Spleen (tissue), 11 donors: Measurements from ENCODE around the gene VPS26A. TPM values are rescaled to one million over a fixed set of nuclear protein-coding genes. Genes with fewer than 3 reads are reported as not detected.
A peak's percentile ranks its signal among the peaks of the same experiment; 100 is the strongest.

Experiments
- DNase-seq: peaks from one replicate; pipeline ENCODE4 v3.0.0-alpha.2; 2020
- H3K27ac ChIP-seq, 8 donors: fragments of 200-600 bp; sonication (generic) in 7 of 8; 1 replicate in 4 of 8; 2 replicates in 4 of 8; pipeline versions ENCODE4 v1.5.0 to v1.8.0; 2016 to 2021; ENCODE audit warnings: inconsistent platforms in 4 of 8, mild to moderate bottlenecking in 4 of 8, moderate library complexity in 1 of 8
- H3K27me3 ChIP-seq, 7 donors: fragments of 200-600 bp; sonication (generic) in 6 of 7; replicated peaks in 1 of 7; 1 replicate in 4 of 7; 2 replicates in 3 of 7; pipeline versions ENCODE4 v1.5.0 to v1.8.0; 2016 to 2021; ENCODE audit warnings: inconsistent platforms in 3 of 7, mild to moderate bottlenecking in 1 of 7
- H3K36me3 ChIP-seq, 6 donors: fragments of 200-600 bp; sonication (generic) in 5 of 6; 1 replicate in 4 of 6; 2 replicates in 2 of 6; pipeline versions ENCODE4 v1.5.0 to v1.8.0; 2016 to 2021; ENCODE audit warnings: inconsistent platforms in 2 of 6
- H3K4me1 ChIP-seq, 6 donors: fragments of 200-600 bp; sonication (generic) in 5 of 6; 1 replicate in 3 of 6; 2 replicates in 3 of 6; pipeline versions ENCODE4 v1.5.0 to v1.8.0; 2016 to 2021; ENCODE audit warnings: inconsistent platforms in 3 of 6
- H3K4me3 ChIP-seq, 8 donors: fragments of 200-600 bp; sonication (generic) in 7 of 8; 1 replicate in 4 of 8; 2 replicates in 4 of 8; pipeline versions ENCODE4 v1.5.0 to v1.8.0; 2016 to 2021; ENCODE audit warnings: inconsistent platforms in 4 of 8, mild to moderate bottlenecking in 4 of 8, moderate library complexity in 2 of 8
- H3K9me3 ChIP-seq, 8 donors: fragments of 200-600 bp; sonication (generic) in 7 of 8; 1 replicate in 4 of 8; 2 replicates in 4 of 8; pipeline versions ENCODE4 v1.5.0 to v1.8.0; 2016 to 2021; ENCODE audit warnings: inconsistent platforms in 4 of 8
- CTCF ChIP-seq, 11 experiments: fragments of 200-600 bp in 7 of 11; fragments of 450-650 bp in 4 of 11; sonication (generic) in 4 of 11; IDR thresholded peaks in 8 of 11; conservative IDR thresholded peaks in 3 of 11; 1 replicate in 7 of 11; 2 replicates in 4 of 11; pipeline versions ENCODE4 v1.4.0 to v1.8.0; 2016 to 2021; ENCODE audit warnings: antibody characterized with exemption in 11 of 11, inconsistent platforms in 4 of 11, mild to moderate bottlenecking in 1 of 11
- POLR2A ChIP-seq, 3 donors: fragments of 450-650 bp; IDR thresholded peaks; one replicate each; pipeline ENCODE4 v1.5.1; 2017; ENCODE audit warnings: antibody characterized with exemption in 3 of 3, mild to moderate bottlenecking in 1 of 3
- POLR2AphosphoS5 ChIP-seq, 3 donors: sonication (generic); formaldehyde crosslinking; IDR thresholded peaks; one replicate each; pipeline ENCODE4 v1.5.1; 2017; ENCODE audit warnings: antibody characterized with exemption in 3 of 3
- WGBS, 5 donors: extraction: QIAGEN DNeasy Blood & Tissue Kit in 3 of 5; methylation state at CpG; one replicate each; pipeline versions ENCODE4 v1.1.5 to v1.1.7; 2013 to 2018; 5-methylcytosine and 5-hydroxymethylcytosine counted together
- intact Hi-C: fragments of 100-400 bp; cut with DNase I; formaldehyde crosslinking; loops from one replicate; pipeline ENCODE4 v1.15.0; 2023; ENCODE audit warnings: low total_unique reads
- polyA plus RNA-seq, 3 donors: library from polyadenylated mRNA; stranded (reverse); fragments of 200-250 nt; gene quantifications; one replicate each; pipeline ENCODE4 v1.2.1, GENCODE V29; 2013
- total RNA-seq, 7 donors: library from RNA; depleted of rRNA in 3 of 7; stranded (reverse); fragments of >200 nt in 3 of 7; fragmentation: NEBNext Ultra II Directional in 4 of 7; extraction: Animal tissue kit (Norgen Biotek cat#: 25700) in 4 of 7; gene quantifications; one replicate each; pipeline versions ENCODE4 v1.1.0 to v1.2.1, GENCODE V29; 2016 to 2021
- donor health status: healthy with polysubstance abuse.
- donor health status: DM: no; HTN: no; CAD: no; lungs with moderate emphysema.
- donor health status: DM: no; HTN: no; CAD: no.
- donor health status: Bipolar disorder and iron deficiency.
- donor health status: healthy.
- donor health status: DM: no; HTN: no; CAD: no.
- donor health status: DM: yes; HTN: yes; CAD: no.

The VPS26A gene
- total and polyA plus RNA-seq, 10 donors = 17.8 to 53.0 (median 32.4) TPM

- intact Hi-C loops = no loop called here
- Histone ChIP-seq H3K9me3 (no peaks in the 10 kb centered on the region), H3K27ac (peak overlapping the region in 2 of 8 donors; percentile 9 to 32), H3K4me3 (no peak overlapping the region), H3K36me3 (no peaks in the 10 kb centered on the region), H3K27me3 (no peaks in the 10 kb centered on the region), H3K4me1 (peaks cover 0 to 13% (median 4%) of the 10 kb centered on the region in 6 donors)
- TF ChIP-seq CTCF (IDR thresholded peaks at IDR 0.05 in 8 of 11, conservative IDR thresholded peaks at IDR 0.05 in 3 of 11) (no peak), POLR2A (IDR thresholded peaks at IDR 0.05) (no peak), POLR2AphosphoS5 (IDR thresholded peaks at IDR 0.05) (no peak)
- DNase-seq = no peak
- 34 to 66% (median 48%) methylated on average over 4 of the region's 4 CpGs for WGBS, 5 donors
Observed at GRCh38 chr10:69080226-69080625, 43.8 kb upstream of the VPS26A start.

GRCh38 chr10:69086001-69086509 lies 37.9 kb upstream of the VPS26A start:
- Histone ChIP-seq H3K9me3 (no peaks in the 10 kb centered on the region), H3K27ac (peak overlapping the region; percentile 28 to 98 (median 92)), H3K4me3 (peak overlapping the region in 3 of 8 donors; percentile 13 to 76 (median 27)), H3K36me3 (no peaks in the 10 kb centered on the region), H3K4me1 (peaks cover 5 to 71% (median 38%) of the 10 kb centered on the region in 6 donors), H3K27me3 (no peaks in the 10 kb centered on the region)
- no peak for DNase-seq
- TF ChIP-seq POLR2AphosphoS5 (IDR thresholded peaks at IDR 0.05) (peak in 1 of 3 donors; percentile 69), POLR2A (IDR thresholded peaks at IDR 0.05) (no peak)
- intact Hi-C loops = no loop called here
- WGBS, 5 donors = 15 to 42% (median 28%) methylated on average over 9 of the region's 9 CpGs

- intact Hi-C loops = no loop called here
- H3K27ac ChIP-seq = peak within 1 kb of the TSS; percentile 62 to 98 (median 92)
- H3K9me3 ChIP-seq = no peaks in the 10 kb centered on the region
- H3K36me3 ChIP-seq = no peaks in the 10 kb centered on the region
- peak; percentile 79 for DNase-seq
- 11 to 26% (median 19%) methylated on average over 10 of the region's 10 CpGs for WGBS, 5 donors
- TF ChIP-seq CTCF (IDR thresholded peaks at IDR 0.05 in 8 of 11, conservative IDR thresholded peaks at IDR 0.05 in 3 of 11) = peak in 1 of 11 experiments; percentile 5
- peak; percentile 87 to 96 (median 95) for TF ChIP-seq POLR2A (IDR thresholded peaks at IDR 0.05)
- TF ChIP-seq POLR2AphosphoS5 (IDR thresholded peaks at IDR 0.05) = peak in 2 of 3 donors; percentile 37 to 100
- peak within 1 kb of the TSS; percentile 22 to 76 (median 46) for H3K4me3 ChIP-seq
- no peaks in the 10 kb centered on the region for H3K27me3 ChIP-seq
- peaks cover 6 to 89% (median 52%) of the 10 kb centered on the region in 6 donors for H3K4me1 ChIP-seq
Observed at GRCh38 chr10:69087590-69088470, 36.1 kb upstream of the VPS26A start, which contains the start of gene SRGN. Gene SRGN, plus strand, starts transcription at chr10:69088103. Its CDS starts 55 bp downstream, at chr10:69088158.

GRCh38 chr10:69088471-69088769 lies 35.6 kb upstream of the VPS26A start:
- DNase-seq = no peak
- Histone ChIP-seq H3K36me3 (peaks cover 0 to 1% (median 0%) of the 10 kb centered on the region in 6 donors), H3K4me1 (peaks cover 9 to 95% (median 58%) of the 10 kb centered on the region in 6 donors), H3K27ac (peak overlapping the region; percentile 62 to 98 (median 92)), H3K27me3 (no peaks in the 10 kb centered on the region), H3K9me3 (no peaks in the 10 kb centered on the region), H3K4me3 (peak overlapping the region; percentile 22 to 76 (median 46))
- intact Hi-C loops = no loop called here
- whole genome bisulfite sequencing, 5 donors = 20 to 27% (median 23%) methylated on average over 3 of the region's 3 CpGs
- TF ChIP-seq POLR2A (IDR thresholded peaks at IDR 0.05) (no peak), CTCF (IDR thresholded peaks at IDR 0.05 in 8 of 11, conservative IDR thresholded peaks at IDR 0.05 in 3 of 11) (no peak), POLR2AphosphoS5 (IDR thresholded peaks at IDR 0.05) (no peak)
